ENCODE measurements around the gene NDUFV3.

- TF ChIP-seq CTCF (conservative IDR thresholded peaks at IDR 0.05) = no peak
- no peak for TF ChIP-seq ZFX (IDR thresholded peaks at IDR 0.05)
These were observed 32.8 kb upstream of the NDUFV3 start for GRCh38 chr21:42860345-42860744.

Measured in C4-2B (cell line).